ENCODE results near the gene AKAP6. TPM values are rescaled to one million over a fixed set of nuclear protein-coding genes. Genes with fewer than 3 reads are reported as not detected.

AKAP6 gene
- total and polyA plus RNA-seq, 10 of the 15 experiments (the other 5 are each of a cell fraction or from before 2014, with no cell fraction given), result 0.35 to 5.9 (median 2.2) TPM

DNA sequence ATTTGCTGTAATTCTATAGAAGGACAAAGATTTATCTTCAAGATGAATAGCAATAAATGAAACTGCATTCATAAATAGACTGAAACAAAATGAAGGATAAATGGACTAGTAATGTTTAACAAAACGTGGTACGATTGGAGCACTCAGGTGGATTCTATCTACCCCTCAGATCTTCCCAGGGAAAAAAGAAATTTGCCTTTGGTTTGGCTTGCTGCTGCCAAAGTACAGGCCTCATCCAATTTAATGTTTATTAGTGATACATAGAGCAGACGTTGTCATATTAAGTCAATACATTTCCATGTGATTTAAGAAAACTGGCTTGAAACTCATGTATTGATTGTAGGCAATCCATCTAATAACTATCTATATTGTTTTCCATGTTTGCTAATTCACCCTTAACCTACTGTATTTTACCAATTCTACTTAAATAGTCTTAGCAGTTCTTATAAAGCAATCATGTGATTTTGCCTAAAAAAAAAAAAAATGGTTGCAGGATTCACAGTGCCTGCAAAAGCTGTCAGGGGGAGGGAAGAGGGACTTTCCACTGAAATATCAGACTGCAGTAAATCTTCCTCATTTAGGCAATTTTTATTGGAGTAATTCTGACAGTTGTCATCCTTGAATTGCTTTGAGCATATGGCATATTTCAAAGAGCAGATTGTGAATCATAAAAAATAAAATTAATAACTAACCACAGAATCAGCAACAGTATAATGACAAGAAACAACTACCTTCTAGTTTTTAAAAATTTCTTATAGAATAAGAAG is 367.4 kb downstream of the AKAP6 start:
- ChIA-PET POLR2A (no interaction called here), SMC1A (ENCODE audit: uncharacterized antibody, unreplicated experiment) (no interaction called here), RAD21 (ENCODE audit: unreplicated experiment) (no interaction called here), CTCF (no interaction called here)
- no peak for FAIRE-seq
- DNase-seq (ENCODE audit: low read depth, low spot score), result no peak
- in situ Hi-C loops (cut with MboI) (no loop called here), intact Hi-C loops (cut with micrococcal nuclease; ENCODE audit: unreplicated experiment) (no loop called here)
- H3K4me2 ChIP-seq (ENCODE audit: control insufficient read depth, insufficient read depth), result no peak overlapping the region
- no peak overlapping the region for H3K4me3 ChIP-seq
- no peaks in the 10 kb centered on the region for H3K4me1 ChIP-seq (ENCODE audit: control insufficient read depth, insufficient read depth, low read length)
- no peaks in the 10 kb centered on the region for H3K9me3 ChIP-seq (replicated peaks; ENCODE audit: control insufficient read depth, insufficient read depth, low read length)
- WGBS (ENCODE audit: insufficient coverage, insufficient replicate concordance, low lambda C conversion rate, missing lambda C conversion rate), result 23% methylated on average over 3 of the region's 3 CpGs
- H3K9ac ChIP-seq (ENCODE audit: control insufficient read depth, insufficient read depth, low read length), result no peak overlapping the region
- no peak for ATAC-seq
- H4K20me1 ChIP-seq (ENCODE audit: control insufficient read depth, insufficient read depth), result no peaks in the 10 kb centered on the region
- no peaks in the 10 kb centered on the region for H3K79me2 ChIP-seq (ENCODE audit: control insufficient read depth, insufficient read depth, low read length)
- TF ChIP-seq MTA3 (IDR thresholded peaks at IDR 0.05; ENCODE audit: borderline replicate concordance, low read length), result no peak
- TF ChIP-seq, protein P1, sequence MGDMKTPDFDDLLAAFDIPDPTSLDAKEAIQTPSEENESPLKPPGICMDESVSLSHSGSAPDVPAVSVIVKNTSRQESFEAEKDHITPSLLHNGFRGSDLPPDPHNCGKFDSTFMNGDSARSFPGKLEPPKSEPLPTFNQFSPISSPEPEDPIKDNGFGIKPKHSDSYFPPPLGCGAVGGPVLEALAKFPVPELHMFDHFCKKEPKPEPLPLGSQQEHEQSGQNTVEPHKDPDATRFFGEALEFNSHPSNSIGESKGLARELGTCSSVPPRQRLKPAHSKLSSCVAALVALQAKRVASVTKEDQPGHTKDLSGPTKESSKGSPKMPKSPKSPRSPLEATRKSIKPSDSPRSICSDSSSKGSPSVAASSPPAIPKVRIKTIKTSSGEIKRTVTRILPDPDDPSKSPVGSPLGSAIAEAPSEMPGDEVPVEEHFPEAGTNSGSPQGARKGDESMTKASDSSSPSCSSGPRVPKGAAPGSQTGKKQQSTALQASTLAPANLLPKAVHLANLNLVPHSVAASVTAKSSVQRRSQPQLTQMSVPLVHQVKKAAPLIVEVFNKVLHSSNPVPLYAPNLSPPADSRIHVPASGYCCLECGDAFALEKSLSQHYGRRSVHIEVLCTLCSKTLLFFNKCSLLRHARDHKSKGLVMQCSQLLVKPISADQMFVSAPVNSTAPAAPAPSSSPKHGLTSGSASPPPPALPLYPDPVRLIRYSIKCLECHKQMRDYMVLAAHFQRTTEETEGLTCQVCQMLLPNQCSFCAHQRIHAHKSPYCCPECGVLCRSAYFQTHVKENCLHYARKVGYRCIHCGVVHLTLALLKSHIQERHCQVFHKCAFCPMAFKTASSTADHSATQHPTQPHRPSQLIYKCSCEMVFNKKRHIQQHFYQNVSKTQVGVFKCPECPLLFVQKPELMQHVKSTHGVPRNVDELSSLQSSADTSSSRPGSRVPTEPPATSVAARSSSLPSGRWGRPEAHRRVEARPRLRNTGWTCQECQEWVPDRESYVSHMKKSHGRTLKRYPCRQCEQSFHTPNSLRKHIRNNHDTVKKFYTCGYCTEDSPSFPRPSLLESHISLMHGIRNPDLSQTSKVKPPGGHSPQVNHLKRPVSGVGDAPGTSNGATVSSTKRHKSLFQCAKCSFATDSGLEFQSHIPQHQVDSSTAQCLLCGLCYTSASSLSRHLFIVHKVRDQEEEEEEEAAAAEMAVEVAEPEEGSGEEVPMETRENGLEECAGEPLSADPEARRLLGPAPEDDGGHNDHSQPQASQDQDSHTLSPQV (IDR thresholded peaks at IDR 0.05), result no peak
- TF ChIP-seq ZNF274 (IDR thresholded peaks at IDR 0.05; ENCODE audit: insufficient read depth, insufficient read length), result no peak
- TF ChIP-seq NFYB (IDR thresholded peaks at IDR 0.05; ENCODE audit: insufficient read depth, low read depth, low read length), result no peak
- no peak for TF ChIP-seq NR2F1 (conservative IDR thresholded peaks at IDR 0.05)
- BruUV-seq (replicated peaks), result no TSS peak
- H3K36me3 ChIP-seq (ENCODE audit: control insufficient read depth in 2 of 2, insufficient read depth in 2 of 2, low read length in 1 of 2), result no peaks in the 10 kb centered on the region
- H3K27ac ChIP-seq (ENCODE audit: control insufficient read depth, insufficient read depth), result no peak overlapping the region
- H3K27me3 ChIP-seq (replicated peaks in 1 of 2; ENCODE audit: control insufficient read depth in 2 of 2, insufficient read depth in 2 of 2, low read length in 1 of 2), result no peaks in the 10 kb centered on the region
- no peak overlapping the region for H2AFZ ChIP-seq (ENCODE audit: control insufficient read depth, low read depth, low read length)
